Osteoblast (primary cell): ENCODE measurements around the gene KIAA1755. TPM values are rescaled to one million over a fixed set of nuclear protein-coding genes. Genes with fewer than 3 reads are reported as not detected.

Source experiments
- DNase-seq: peaks from one replicate; pipeline ENCODE4 v3.0.0; 2011; ENCODE audit warnings: low spot score, mixed read lengths; ENCODE audit not compliant: insufficient read length; ENCODE audit errors: missing footprints
- H2AFZ ChIP-seq: 2 replicates; pipeline ENCODE4 v1.6.0; 2011; ENCODE audit warnings: mild to moderate bottlenecking, low read length
- H3K27ac ChIP-seq: 2 replicates; pipeline ENCODE4 v1.5.1; 2011; ENCODE audit warnings: mild to moderate bottlenecking, low read depth, low read length, moderate library complexity
- H3K27me3 ChIP-seq: 2 replicates; pipeline ENCODE4 v1.6.0; 2012; ENCODE audit warnings: mild to moderate bottlenecking, control low read depth, inconsistent platforms, low read length, moderate library complexity; ENCODE audit not compliant: insufficient read depth
- H3K36me3 ChIP-seq: 2 replicates; pipeline ENCODE4 v1.5.1; 2011; ENCODE audit warnings: mild to moderate bottlenecking, low read length, control low read depth, moderate library complexity; ENCODE audit not compliant: insufficient read depth
- H3K4me1 ChIP-seq: 2 replicates; pipeline ENCODE4 v1.5.1; 2011; ENCODE audit warnings: mild to moderate bottlenecking, low read length, control low read depth, moderate library complexity; ENCODE audit not compliant: insufficient read depth
- H3K4me2 ChIP-seq: 2 replicates; pipeline ENCODE4 v1.6.0; 2011; ENCODE audit warnings: mild to moderate bottlenecking, low read length; ENCODE audit not compliant: insufficient read depth
- H3K4me3 ChIP-seq: fragments of 200-600 bp; sonication (generic); 3 replicates; pipeline ENCODE4 v1.5.1; 2012; ENCODE audit warnings: mild to moderate bottlenecking, low read length, inconsistent platforms; ENCODE audit not compliant: insufficient read depth
- H3K79me2 ChIP-seq: 2 replicates; pipeline ENCODE4 v1.6.0; 2012; ENCODE audit warnings: mild to moderate bottlenecking, low read length, control low read depth, inconsistent platforms; ENCODE audit not compliant: insufficient read depth
- H3K9me3 ChIP-seq: 2 replicates; pipeline ENCODE4 v1.5.1; 2011; ENCODE audit warnings: low read depth, low read length, control low read depth
- H4K20me1 ChIP-seq: 2 replicates; pipeline ENCODE4 v1.6.0; 2012; ENCODE audit warnings: mild to moderate bottlenecking, low read length, control low read depth; ENCODE audit not compliant: insufficient read depth
- total RNA-seq: library from RNA; depleted of rRNA; stranded (reverse); fragments of >200 nt; gene quantifications from 2 replicates; pipeline ENCODE4 v1.2.3, GENCODE V29; 2012
- TF ChIP-seq, protein P1 (sequence below): IDR thresholded peaks from 2 replicates; pipeline ENCODE4 v1.5.1; 2011; ENCODE audit warnings: mild to moderate bottlenecking, low read depth, low read length, moderate library complexity; ENCODE audit errors: extremely low read depth

KIAA1755 gene
- total RNA-seq, 1 donor, result 2.5 TPM

DNA sequence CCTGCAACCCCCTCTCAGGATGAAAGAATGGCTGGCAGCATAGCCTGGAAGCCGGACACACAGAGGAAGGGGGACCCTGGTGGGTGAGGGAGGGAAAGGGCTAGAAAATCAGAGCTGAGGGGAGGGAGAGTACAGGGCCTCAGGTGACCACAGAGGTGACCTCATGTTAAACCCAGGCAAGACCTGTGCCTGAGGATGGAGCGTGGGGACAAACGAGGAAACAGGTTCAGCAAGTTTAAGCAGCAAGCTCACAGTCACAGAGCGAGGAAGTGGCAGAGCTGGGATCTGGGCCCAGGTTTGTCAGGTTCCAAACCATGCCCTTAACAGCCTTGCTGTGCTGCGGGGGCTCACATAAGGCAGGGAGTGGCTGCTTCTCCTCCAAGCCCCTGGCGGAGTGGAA, 39.4 kb upstream of the KIAA1755 start:
- Histone ChIP-seq H3K36me3 (no peaks in the 10 kb centered on the region), H3K27me3 (no peaks in the 10 kb centered on the region), H3K4me2 (no peak overlapping the region), H3K27ac (no peak overlapping the region), H3K79me2 (no peaks in the 10 kb centered on the region), H4K20me1 (no peaks in the 10 kb centered on the region), H2AFZ (no peak overlapping the region), H3K4me3 (no peak overlapping the region), H3K9me3 (no peaks in the 10 kb centered on the region), H3K4me1 (peaks cover 23% of the 10 kb centered on the region)
- DNase-seq, result no peak
- TF ChIP-seq, protein P1, sequence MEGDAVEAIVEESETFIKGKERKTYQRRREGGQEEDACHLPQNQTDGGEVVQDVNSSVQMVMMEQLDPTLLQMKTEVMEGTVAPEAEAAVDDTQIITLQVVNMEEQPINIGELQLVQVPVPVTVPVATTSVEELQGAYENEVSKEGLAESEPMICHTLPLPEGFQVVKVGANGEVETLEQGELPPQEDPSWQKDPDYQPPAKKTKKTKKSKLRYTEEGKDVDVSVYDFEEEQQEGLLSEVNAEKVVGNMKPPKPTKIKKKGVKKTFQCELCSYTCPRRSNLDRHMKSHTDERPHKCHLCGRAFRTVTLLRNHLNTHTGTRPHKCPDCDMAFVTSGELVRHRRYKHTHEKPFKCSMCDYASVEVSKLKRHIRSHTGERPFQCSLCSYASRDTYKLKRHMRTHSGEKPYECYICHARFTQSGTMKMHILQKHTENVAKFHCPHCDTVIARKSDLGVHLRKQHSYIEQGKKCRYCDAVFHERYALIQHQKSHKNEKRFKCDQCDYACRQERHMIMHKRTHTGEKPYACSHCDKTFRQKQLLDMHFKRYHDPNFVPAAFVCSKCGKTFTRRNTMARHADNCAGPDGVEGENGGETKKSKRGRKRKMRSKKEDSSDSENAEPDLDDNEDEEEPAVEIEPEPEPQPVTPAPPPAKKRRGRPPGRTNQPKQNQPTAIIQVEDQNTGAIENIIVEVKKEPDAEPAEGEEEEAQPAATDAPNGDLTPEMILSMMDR, result no peak

DNA sequence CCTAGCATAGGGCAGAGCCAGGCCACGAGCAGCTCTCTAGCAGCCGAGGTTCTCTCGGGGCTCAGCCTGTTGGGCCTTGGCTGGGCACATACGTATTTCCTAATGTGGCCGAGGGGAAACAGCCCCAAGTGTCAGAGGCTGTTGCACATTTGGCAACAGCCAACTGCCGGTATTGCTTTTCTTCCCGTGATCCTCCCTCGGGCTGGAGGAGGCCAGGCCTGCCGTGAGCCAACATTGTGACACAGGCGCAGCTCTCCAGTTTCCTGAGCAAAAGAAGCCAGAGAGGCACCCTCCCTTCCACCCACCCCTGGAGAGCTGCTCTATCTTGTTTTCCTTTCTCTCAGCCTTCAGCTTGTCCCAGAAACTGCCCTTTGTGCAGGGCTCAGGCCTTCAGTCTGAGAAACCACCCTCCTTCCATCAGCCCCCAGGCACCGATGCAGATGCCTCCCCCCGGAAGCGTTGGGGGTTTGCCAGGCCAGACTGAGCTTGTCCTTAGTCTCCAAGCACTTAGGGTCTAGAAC, 38.3 kb upstream of the KIAA1755 start:
- H3K79me2 ChIP-seq, result no peaks in the 10 kb centered on the region
- no peaks in the 10 kb centered on the region for H4K20me1 ChIP-seq
- H3K4me1 ChIP-seq, result peaks cover 15% of the 10 kb centered on the region
- peak overlapping the region; percentile 34 for H3K4me2 ChIP-seq
- H3K9me3 ChIP-seq, result no peaks in the 10 kb centered on the region
- no peaks in the 10 kb centered on the region for H3K27me3 ChIP-seq
- no peak overlapping the region for H3K4me3 ChIP-seq
- TF ChIP-seq, protein P1, result no peak
- H2AFZ ChIP-seq, result peak overlapping the region; percentile 97
- no peaks in the 10 kb centered on the region for H3K36me3 ChIP-seq
- H3K27ac ChIP-seq, result peak overlapping the region; percentile 66
- DNase-seq, result peak; percentile 88

DNA sequence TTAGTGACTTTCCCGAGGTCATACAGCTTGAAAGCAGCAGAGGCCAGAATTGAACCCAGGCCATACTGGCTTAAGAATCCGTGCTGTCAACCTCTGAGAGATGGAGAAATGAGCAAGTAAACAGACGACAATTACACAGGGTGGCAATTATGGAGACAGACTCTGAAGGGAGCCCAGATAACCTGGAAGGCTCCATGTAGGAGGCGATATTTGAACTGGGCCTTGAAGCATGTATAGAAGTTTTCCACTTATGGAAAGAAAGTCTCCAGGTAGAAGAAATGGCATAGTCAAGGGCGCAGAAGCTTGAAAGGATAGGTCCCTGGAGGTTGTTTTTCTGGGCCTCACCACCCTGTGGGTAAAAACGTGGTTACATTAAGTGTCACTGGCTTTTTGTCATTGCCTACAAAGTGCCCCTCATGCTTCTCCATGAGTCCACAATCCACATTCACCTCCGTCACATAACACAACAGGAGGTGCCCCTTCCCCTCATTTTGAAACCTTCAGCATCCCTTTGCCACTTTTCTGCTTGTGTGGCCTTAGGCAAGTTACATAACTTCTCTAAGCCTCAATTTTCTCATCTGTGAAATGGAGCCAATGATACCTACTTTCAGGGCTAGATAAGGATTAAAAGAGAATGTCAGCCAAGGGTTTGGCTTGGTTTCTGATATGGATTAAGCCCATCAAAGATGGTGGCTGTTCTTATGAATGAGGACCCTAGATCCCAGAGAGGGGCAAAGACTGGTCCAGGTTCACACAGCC, 37.6 kb upstream of the KIAA1755 start:
- no peaks in the 10 kb centered on the region for H3K79me2 ChIP-seq
- no peaks in the 10 kb centered on the region for H3K36me3 ChIP-seq
- H4K20me1 ChIP-seq, result no peaks in the 10 kb centered on the region
- no peaks in the 10 kb centered on the region for H3K27me3 ChIP-seq
- H3K9me3 ChIP-seq, result no peaks in the 10 kb centered on the region
- H3K4me3 ChIP-seq, result no peak overlapping the region
- peak; percentile 41 for DNase-seq
- H2AFZ ChIP-seq, result peak overlapping the region; percentile 97
- H3K27ac ChIP-seq, result peak overlapping the region; percentile 66
- peak overlapping the region; percentile 34 for H3K4me2 ChIP-seq
- H3K4me1 ChIP-seq, result peaks cover 10% of the 10 kb centered on the region
- TF ChIP-seq, protein P1, result no peak

DNA sequence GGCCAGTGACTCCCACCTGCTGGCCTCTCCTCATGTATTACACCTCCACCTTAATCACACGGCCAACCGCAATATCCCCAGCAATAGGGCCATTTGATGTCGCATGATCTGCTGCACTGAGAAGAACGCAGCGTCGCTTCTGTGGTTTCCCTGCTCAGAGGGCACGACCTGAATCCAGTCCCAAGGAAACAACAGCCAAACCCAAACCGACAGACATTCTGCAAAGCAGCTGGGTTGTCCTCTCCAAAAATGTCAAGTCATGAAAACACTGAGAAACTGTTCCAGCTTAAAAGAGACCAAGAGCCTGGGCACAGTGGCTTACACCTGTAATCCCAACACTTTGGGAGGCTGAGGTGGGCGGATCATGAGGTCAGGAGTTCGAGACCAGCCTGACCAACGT, 35.9 kb upstream of the KIAA1755 start:
- no peak for DNase-seq
- Histone ChIP-seq H2AFZ (no peak overlapping the region), H3K9me3 (no peaks in the 10 kb centered on the region), H3K4me1 (peaks cover 10% of the 10 kb centered on the region), H3K4me2 (no peak overlapping the region), H4K20me1 (no peaks in the 10 kb centered on the region), H3K36me3 (no peaks in the 10 kb centered on the region), H3K27ac (no peak overlapping the region), H3K79me2 (no peaks in the 10 kb centered on the region), H3K4me3 (no peak overlapping the region), H3K27me3 (no peaks in the 10 kb centered on the region)
- TF ChIP-seq, protein P1, result no peak
